ENCODE results near the gene CDKN1B.

Gene CDKN1B

GRCh38 chr12:12770262-12770661 lies 53.1 kb downstream of the CDKN1B start:
- DNase-seq = no peak
